ENCODE measurements around the gene NUDT8.
"Not testable (repeated sequence)": the region's sequence is repeated elsewhere in the genome, so short reads cannot be mapped to it uniquely, and the experiment has no call there.

Gene NUDT8

GRCh38 chr11:67641338-67642172, 11.8 kb upstream of the NUDT8 start:
- DNase-seq = no peak

DNA sequence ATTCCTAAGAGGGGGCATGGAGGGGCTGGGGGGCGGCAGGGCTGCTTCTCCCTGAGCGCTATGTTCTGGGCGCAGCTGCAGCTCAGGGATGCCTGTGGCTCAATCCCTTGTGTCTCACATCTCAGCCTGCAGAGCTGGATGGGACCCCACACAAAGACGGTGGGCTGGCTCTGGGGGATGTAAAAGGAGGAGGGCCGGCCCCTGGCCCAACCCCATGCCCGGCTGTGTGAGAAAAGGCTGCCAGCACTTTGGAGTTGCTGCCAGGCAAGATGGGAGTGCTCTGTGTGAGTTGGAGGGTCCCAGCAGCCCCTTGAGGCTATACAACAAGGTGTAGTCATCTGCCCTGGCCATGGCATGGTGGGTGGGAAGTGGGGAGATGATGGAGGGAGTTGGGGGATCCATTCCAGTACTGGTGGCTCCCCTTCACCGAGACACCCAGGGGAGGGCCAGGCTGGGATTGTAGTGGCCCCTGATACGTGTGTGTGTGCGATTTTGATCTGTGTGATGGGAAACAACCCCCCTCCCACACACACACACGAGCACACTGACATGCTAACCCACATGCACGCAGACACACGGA, 11.1 kb upstream of the NUDT8 start:
- DNase-seq = no peak

DNA sequence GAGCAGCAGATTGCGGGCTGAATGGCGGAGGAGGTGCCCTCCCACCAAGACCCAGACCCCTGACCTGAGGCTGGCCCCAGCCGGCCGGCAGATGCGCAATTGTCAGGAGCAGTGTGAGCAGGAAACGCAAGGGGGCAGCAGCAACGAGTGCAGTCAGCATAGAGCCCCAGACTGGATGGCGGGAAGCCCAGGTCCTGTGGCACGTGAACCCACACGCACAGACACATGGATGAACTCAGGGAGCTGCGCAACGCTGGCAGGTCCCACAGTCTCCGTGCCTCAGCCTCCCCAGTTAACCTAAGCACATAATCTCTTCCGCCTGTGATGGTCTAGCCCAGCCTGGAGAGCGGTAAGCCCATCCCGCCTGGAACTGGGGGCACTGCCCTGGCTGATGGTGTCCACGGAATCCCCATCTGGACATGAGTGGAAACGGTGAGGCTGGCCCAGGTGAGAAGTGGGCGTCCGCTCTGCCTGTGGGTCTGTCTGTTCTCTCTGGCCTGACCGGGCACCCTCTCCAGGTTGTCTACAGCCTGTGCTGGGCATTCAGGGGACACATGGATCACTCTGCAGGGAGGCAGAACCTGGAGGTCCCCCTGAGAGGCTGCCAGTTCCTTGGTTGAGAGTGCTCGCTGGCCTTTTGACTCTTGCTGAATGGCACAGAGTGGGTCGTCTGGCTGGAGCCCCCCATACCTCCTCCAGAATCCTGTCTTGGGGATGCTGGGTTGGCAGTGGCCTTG, 10.5 kb upstream of the NUDT8 start:
- no peak for DNase-seq

DNA sequence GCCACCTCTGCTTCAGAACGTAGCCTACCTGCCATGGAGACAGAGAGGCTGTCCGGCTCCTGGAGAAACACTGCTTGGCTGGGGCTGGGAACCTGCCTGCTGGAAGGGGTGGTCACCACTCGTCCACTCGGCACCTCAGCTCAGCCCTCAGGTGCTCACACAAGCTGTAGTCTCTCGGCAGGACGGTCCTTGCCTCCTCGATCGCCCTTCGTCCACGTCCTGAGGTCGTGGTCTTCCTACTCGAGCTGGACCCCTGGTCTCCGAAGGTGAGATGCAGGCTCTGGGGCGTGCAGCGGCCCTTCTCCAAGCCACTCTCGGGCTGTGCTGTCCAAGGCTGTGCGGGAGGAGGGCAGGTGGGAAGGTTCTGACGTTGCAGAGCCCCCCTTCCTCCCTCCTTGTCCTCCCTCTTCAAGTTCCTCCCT, 9.7 kb upstream of the NUDT8 start, which contains the start of gene TBX10:
Gene TBX10 (minus strand): TSS at position 326 of the 422 bp plus-strand sequence. CDS start 291 bp downstream, at position 35.
- DNase-seq = no peak

GRCh38 chr11:67638535-67639437, 9.0 kb upstream of the NUDT8 start:
- no peak for DNase-seq

DNA sequence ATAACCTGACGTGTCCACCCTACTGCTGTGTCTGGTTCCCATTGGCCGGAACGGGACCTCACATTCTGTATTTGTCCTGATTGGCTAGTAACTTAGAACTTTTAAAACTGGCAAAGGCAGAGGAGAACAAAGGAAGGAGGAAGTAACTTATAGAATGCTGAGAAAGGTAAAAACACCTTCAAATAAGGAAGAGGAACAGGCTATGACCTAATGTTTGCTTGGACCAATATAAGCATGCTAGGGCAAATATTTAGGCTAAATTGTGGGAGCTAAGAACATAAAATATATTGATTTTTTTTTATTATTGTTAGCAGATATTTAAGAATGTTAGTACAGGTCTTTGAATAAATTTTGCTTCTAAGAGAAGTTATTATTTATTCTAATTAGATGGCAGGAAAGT, 7.7 kb upstream of the NUDT8 start:
- DNase-seq = not testable (repeated sequence)

DNA sequence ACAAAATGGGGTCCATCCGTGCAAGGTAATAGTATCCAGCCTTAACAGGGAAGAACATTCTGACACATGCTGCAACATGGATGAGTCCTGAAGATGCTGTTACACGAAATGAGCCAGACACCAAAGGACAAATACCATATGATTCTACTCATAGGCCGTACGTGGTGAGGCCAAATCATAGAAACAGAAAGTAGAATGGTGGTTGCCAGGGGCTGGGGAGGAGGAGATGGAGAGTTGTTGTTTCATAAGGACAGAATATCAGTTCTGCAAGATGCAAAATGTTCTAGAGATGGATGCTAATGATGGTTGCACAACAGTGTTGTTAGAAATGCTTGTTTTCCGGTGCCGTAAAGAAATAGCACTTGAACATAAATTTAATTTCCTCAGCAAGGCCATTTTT, 7.2 kb upstream of the NUDT8 start:
- DNase-seq = no peak

- no peak for DNase-seq
Measured at GRCh38 chr11:67635231-67635521, 5.4 kb upstream of the NUDT8 start.

DNA sequence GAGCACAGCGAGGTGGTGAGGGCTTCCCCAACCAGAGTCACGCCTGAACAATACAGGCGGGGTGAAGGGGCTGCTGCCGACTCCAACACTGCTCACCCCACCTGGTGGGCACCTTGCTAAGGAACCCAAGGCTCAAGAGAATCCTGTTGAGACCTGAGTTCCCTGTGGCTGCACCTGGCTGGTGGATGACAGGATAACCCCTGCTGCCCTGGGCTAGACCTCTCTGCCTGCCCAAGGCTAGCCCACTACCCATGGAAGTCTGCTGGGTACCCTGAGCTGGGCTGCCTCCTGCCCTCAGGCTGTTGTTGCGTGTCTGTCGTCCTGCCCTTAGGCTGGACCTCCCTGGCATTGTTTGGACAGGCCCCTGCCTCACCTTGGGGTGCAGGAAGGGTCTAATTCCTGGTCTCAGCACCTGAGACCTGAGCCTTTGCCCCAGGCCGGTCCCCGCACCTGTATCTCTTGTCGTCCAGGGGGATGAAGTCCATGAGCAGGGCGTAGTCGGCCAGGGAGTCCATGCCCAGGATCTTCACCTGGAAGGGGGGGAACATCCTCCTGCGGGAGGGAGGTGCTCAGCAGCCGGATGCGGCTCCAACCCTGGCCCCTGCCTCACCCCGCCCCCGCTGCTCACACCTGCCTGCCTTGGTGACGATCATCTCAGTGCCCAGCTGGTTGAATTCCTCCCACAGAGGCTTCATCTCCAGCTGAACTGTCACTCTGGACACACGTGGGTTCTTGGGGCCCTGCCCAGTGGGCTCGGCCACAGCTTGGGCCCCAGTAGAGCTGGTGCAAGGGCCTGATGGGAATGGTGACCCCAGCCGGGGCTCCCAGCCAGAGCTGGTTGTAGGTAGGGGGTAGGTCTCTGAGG, 4.9 kb upstream of the NUDT8 start:
- no peak for DNase-seq

GRCh38 chr11:67633758-67634365, 4.1 kb upstream of the NUDT8 start:
- DNase-seq = no peak

DNA sequence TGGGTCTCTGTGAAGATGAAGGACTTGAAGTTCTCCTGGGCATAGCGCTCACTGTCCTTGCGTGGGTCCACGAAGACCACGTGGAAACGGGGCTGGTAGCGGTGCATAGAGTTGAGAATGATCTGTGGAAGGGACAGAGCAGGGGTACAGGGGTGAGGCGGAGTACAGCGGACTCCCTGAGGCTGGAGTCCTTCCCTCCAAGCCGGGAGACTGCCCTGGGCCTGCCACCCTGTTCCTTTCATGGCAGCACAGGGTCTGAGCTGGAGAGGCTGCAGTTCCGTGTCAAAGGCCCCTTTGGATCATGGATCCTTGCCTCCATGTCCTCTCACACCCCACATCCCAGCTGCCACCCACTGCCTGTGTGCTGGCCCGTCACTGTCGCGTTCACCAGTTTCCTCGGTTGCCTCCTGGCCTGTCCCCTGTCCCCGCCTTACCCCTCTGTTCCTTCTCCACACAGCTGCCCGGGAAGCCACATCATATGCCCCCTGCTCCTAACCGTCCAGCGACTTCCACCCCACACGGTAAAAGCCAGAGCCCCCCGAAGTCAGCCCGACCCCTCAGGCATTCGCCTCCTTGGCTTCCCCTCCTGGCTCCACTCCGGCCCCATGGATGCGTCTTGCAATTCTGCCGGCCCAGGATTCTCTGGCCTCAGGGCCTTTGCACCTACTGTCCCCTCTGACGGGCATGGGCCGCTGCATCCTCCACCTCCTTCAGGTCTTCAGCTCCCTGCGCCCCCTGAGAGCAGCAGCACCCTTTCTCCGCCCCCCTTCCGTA, 3.4 kb upstream of the NUDT8 start:
- no peak for DNase-seq

DNA sequence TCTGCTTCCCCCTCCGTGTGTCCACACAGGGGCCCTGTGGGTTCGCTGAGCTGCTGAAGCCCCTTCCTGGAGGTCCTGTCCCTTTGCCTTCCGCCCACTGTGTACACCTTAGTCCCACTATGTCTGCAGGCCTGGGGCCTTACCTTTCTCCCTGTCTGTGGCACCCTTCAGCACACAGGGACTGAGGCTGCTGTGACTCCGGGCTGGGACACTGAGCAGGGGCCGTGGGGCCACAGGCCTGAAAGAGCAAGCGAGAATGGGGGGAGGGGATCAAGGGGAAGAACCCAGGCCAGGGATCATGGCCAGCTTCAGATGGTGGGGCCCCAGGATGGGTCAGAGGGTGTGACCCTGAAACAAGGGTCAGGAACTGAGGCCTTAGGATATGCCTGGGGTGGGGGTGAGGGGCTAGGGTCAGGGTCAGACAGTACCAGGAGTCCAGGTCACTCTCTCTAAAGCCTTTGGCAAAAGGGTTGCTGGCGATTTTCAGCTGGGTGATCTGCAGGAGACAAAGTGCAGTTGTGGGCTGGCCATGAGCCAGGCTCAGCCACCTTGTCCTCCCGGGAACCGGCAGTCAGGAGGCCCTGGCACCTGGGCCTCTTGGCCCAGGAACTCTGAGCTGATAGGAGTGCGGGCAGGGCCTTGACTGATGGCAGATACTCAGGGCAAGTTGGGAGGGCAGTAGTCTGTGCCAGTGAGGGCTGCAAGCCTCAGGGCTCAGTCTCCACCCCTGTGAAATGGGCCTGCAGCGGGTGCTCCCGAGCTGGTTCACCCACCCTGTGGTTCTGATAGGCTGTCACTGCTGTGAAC, 2.6 kb upstream of the NUDT8 start:
- DNase-seq = no peak

GRCh38 chr11:67631853-67632174, 2.1 kb upstream of the NUDT8 start:
- no peak for DNase-seq

DNA sequence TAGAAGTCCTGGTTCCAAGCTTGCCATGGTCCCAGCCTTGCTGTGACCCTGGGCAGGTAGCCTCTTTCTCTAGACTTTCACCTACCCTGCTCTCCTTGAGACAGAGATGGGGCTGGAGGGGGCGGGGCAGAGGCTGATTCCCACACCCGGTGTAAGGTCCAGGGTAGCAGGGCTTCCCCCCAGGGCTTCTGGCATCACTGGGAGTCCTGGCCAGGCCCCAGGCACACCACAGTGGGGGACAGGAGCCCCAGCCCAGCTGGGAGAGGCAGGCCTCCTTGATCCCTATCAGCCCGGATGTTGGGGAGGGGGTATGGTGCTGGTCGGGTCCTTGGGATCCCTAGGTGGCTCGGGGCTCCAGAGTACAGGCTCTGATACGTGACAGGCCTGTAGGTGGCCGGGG, 1.7 kb upstream of the NUDT8 start:
- no peak for DNase-seq

DNA sequence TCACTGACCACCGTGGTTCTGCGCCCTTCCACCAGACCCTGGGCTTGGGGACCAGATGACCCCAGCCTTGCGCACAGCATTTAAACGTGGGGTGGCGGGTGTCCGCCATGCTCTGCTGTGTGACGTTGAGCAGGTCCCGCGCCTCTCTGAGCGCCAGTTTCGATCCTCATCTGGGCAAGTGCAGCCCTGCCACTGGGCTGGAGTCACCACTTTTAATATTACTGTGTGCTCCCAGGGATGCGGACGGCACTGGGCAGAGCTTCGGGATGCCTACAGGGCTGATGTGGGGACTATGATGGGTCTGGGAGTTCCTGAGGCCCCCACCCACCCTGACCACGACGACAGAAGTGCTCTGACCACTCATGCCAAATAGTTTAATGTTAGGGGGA, 1.2 kb upstream of the NUDT8 start:
- DNase-seq = no peak

GRCh38 chr11:67630228-67630942, 648 bp upstream of the NUDT8 start:
- peak; percentile 97 for DNase-seq

- no peak for DNase-seq
Measured at GRCh38 chr11:67628710-67629385, 889 bp downstream of the NUDT8 start.

GRCh38 chr11:67627812-67628624, 1.7 kb downstream of the NUDT8 start:
- no peak for DNase-seq

Data from amniotic stem cell (primary cell).